ENCODE data around the gene GOPC.

DNA sequence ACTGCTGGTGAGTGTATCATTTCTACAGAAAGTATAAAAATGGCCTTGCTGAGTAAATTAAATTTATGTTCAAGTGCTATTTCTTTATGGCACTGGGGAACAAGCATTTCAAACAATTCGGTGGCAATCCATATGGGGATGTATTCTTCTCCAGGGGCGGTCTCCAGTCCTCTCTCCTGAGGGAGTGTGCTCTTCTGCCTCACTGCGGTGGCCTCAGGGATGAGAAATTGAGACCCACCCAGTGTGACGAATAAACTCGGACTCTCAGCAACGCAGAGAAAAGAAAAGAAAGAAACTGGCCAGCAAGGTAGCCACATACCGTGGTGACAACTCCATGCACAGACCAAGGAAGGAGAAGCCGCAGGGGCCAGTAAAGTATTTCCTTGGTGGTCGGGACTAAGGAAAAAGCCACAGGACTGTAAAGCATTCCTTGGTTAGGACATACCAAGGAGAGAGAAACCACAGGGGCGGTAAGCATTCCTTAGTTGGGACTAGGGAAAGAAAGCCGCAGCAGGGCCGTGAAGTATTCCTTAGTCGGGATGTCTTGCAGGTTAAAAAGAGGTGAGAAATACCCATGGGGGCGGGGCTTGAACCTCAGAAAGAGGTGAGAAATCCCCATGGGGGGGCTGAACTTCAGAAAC lies 13.6 kb upstream of the GOPC start:
- TF ChIP-seq, protein P1, sequence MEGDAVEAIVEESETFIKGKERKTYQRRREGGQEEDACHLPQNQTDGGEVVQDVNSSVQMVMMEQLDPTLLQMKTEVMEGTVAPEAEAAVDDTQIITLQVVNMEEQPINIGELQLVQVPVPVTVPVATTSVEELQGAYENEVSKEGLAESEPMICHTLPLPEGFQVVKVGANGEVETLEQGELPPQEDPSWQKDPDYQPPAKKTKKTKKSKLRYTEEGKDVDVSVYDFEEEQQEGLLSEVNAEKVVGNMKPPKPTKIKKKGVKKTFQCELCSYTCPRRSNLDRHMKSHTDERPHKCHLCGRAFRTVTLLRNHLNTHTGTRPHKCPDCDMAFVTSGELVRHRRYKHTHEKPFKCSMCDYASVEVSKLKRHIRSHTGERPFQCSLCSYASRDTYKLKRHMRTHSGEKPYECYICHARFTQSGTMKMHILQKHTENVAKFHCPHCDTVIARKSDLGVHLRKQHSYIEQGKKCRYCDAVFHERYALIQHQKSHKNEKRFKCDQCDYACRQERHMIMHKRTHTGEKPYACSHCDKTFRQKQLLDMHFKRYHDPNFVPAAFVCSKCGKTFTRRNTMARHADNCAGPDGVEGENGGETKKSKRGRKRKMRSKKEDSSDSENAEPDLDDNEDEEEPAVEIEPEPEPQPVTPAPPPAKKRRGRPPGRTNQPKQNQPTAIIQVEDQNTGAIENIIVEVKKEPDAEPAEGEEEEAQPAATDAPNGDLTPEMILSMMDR (IDR thresholded peaks at IDR 0.05): no peak
- no peak for TF ChIP-seq TCF7 (CRISPR knock-in tag; IDR thresholded peaks at IDR 0.05; ENCODE audit: low read depth)
- TF ChIP-seq FOXP1 (CRISPR knock-in tag; IDR thresholded peaks at IDR 0.05; ENCODE audit: borderline replicate concordance): no peak
- TF ChIP-seq SP1 (CRISPR knock-in tag; conservative IDR thresholded peaks at IDR 0.05): no peak
- no peak for TF ChIP-seq ZNF423 (CRISPR knock-in tag; IDR thresholded peaks at IDR 0.05)
- TF ChIP-seq, protein P2, sequence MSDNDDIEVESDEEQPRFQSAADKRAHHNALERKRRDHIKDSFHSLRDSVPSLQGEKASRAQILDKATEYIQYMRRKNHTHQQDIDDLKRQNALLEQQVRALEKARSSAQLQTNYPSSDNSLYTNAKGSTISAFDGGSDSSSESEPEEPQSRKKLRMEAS (CRISPR knock-in tag; IDR thresholded peaks at IDR 0.05): no peak
- TF ChIP-seq, protein P3, sequence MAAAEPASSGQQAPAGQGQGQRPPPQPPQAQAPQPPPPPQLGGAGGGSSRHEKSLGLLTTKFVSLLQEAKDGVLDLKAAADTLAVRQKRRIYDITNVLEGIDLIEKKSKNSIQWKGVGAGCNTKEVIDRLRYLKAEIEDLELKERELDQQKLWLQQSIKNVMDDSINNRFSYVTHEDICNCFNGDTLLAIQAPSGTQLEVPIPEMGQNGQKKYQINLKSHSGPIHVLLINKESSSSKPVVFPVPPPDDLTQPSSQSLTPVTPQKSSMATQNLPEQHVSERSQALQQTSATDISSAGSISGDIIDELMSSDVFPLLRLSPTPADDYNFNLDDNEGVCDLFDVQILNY (CRISPR knock-in tag; IDR thresholded peaks at IDR 0.05): no peak
- no peak for TF ChIP-seq MXD4 (CRISPR knock-in tag; IDR thresholded peaks at IDR 0.05; ENCODE audit: borderline replicate concordance)
- TF ChIP-seq, protein P4, sequence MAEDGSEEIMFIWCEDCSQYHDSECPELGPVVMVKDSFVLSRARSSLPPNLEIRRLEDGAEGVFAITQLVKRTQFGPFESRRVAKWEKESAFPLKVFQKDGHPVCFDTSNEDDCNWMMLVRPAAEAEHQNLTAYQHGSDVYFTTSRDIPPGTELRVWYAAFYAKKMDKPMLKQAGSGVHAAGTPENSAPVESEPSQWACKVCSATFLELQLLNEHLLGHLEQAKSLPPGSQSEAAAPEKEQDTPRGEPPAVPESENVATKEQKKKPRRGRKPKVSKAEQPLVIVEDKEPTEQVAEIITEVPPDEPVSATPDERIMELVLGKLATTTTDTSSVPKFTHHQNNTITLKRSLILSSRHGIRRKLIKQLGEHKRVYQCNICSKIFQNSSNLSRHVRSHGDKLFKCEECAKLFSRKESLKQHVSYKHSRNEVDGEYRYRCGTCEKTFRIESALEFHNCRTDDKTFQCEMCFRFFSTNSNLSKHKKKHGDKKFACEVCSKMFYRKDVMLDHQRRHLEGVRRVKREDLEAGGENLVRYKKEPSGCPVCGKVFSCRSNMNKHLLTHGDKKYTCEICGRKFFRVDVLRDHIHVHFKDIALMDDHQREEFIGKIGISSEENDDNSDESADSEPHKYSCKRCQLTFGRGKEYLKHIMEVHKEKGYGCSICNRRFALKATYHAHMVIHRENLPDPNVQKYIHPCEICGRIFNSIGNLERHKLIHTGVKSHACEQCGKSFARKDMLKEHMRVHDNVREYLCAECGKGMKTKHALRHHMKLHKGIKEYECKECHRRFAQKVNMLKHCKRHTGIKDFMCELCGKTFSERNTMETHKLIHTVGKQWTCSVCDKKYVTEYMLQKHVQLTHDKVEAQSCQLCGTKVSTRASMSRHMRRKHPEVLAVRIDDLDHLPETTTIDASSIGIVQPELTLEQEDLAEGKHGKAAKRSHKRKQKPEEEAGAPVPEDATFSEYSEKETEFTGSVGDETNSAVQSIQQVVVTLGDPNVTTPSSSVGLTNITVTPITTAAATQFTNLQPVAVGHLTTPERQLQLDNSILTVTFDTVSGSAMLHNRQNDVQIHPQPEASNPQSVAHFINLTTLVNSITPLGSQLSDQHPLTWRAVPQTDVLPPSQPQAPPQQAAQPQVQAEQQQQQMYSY (CRISPR knock-in tag; IDR thresholded peaks at IDR 0.05): no peak
